ENCODE measurements around the gene UBE2D2. TPM values are rescaled to one million over a fixed set of nuclear protein-coding genes. Genes with fewer than 3 reads are reported as not detected.

Gene UBE2D2
- total and polyA plus RNA-seq, 2 of the 13 experiments (the other 11 are each of a cell fraction or from before 2014, with no cell fraction given) = 79.1 to 109 TPM

GRCh38 chr5:139644001-139644456, 82.9 kb downstream of the UBE2D2 start (continued):
- TF ChIP-seq ZNF20 (CRISPR knock-in tag; IDR thresholded peaks at IDR 0.05) (no peak), ZKSCAN8 (CRISPR knock-in tag; IDR thresholded peaks at IDR 0.05; ENCODE audit: borderline replicate concordance) (no peak), HINFP (CRISPR knock-in tag; IDR thresholded peaks at IDR 0.05; ENCODE audit: low read depth) (no peak), TBX2 (CRISPR knock-in tag; IDR thresholded peaks at IDR 0.05; ENCODE audit: borderline replicate concordance) (no peak), NR3C1 (CRISPR knock-in tag; IDR thresholded peaks at IDR 0.05) (no peak), EP300 (IDR thresholded peaks at IDR 0.05; ENCODE audit: low read depth in 2 of 2, low read length in 2 of 2) (no peak), EP300 (CRISPR knock-in tag; IDR thresholded peaks at IDR 0.05; ENCODE audit: borderline replicate concordance) (no peak), TGIF2 (CRISPR knock-in tag; IDR thresholded peaks at IDR 0.05) (no peak), TCF7 (IDR thresholded peaks at IDR 0.05; ENCODE audit: low read depth) (no peak), ZNF773 (CRISPR knock-in tag; IDR thresholded peaks at IDR 0.05; ENCODE audit: borderline replicate concordance) (no peak), NCOR1 (IDR thresholded peaks at IDR 0.05; ENCODE audit: borderline replicate concordance, low read length) (no peak), ISL2 (CRISPR knock-in tag; IDR thresholded peaks at IDR 0.05) (no peak), HMGXB4 (CRISPR knock-in tag; IDR thresholded peaks at IDR 0.05; ENCODE audit: borderline replicate concordance in 1 of 2, low read depth in 1 of 2) (no peak), ZNF333 (CRISPR knock-in tag; IDR thresholded peaks at IDR 0.05; ENCODE audit: borderline replicate concordance) (no peak), ZBTB10 (CRISPR knock-in tag; IDR thresholded peaks at IDR 0.05; ENCODE audit: borderline replicate concordance) (no peak), NR2F1 (CRISPR knock-in tag; IDR thresholded peaks at IDR 0.05) (0 out of 4 replicates have a peak, but pooled peaks of 1 of the 2 experiments have one; percentile 19), SRY (CRISPR knock-in tag; IDR thresholded peaks at IDR 0.05) (no peak), ZNF124 (CRISPR knock-in tag; IDR thresholded peaks at IDR 0.05) (no peak), ZNF703 (CRISPR knock-in tag; IDR thresholded peaks at IDR 0.05; ENCODE audit: borderline replicate concordance) (no peak), HMGA1 (CRISPR knock-in tag; conservative IDR thresholded peaks at IDR 0.05) (no peak), ZMYM3 (CRISPR knock-in tag; IDR thresholded peaks at IDR 0.05) (peak; percentile 50; the same call in 1 of the 2 replicates), CSRNP2 (CRISPR knock-in tag; conservative IDR thresholded peaks at IDR 0.05; ENCODE audit: low read depth) (no peak), RARG (CRISPR knock-in tag; IDR thresholded peaks at IDR 0.05; ENCODE audit: low read depth) (no peak), NR2F6 (IDR thresholded peaks at IDR 0.05) (0 out of 2 replicates have a peak, but pooled peaks have one; percentile 26), NR2F6 (CRISPR knock-in tag; IDR thresholded peaks at IDR 0.05) (no peak)
